LNCaP clone FGC (cell line): Measurements from ENCODE around the gene OR2A14.
"Not testable (repeated sequence)": the region's sequence is repeated elsewhere in the genome, so short reads cannot be mapped to it uniquely, and the experiment has no call there.

Experiments used
- DNase-seq: peaks from one replicate; pipeline ENCODE4 v3.0.0-alpha.2; 2011; ENCODE audit warnings: low read depth
- H3K4me3 ChIP-seq: 2 replicates; pipeline ENCODE4 v1.5.1; 2011; ENCODE audit warnings: mild to moderate bottlenecking, low read depth, low read length, control low read depth
- CTCF ChIP-seq: IDR thresholded peaks from 2 replicates; pipeline ENCODE4 v1.5.1; 2012; ENCODE audit warnings: mild to moderate bottlenecking; ENCODE audit not compliant: control insufficient read depth, insufficient read depth; ENCODE audit errors: extremely low read depth

The OR2A14 gene

GRCh38 chr7:144127714-144128334 is 4.8 kb downstream of the OR2A14 start:
- TF ChIP-seq CTCF: peak; percentile 89
- DNase-seq: peak; percentile 68
- no peak overlapping the region for H3K4me3 ChIP-seq

GRCh38 chr7:144129601-144130000 is 6.6 kb downstream of the OR2A14 start:
- not testable (repeated sequence) for H3K4me3 ChIP-seq, DNase-seq

GRCh38 chr7:144130730-144131129 is 7.8 kb downstream of the OR2A14 start:
- TF ChIP-seq CTCF: no peak
- H3K4me3 ChIP-seq: no peak overlapping the region
- no peak for DNase-seq

DNA sequence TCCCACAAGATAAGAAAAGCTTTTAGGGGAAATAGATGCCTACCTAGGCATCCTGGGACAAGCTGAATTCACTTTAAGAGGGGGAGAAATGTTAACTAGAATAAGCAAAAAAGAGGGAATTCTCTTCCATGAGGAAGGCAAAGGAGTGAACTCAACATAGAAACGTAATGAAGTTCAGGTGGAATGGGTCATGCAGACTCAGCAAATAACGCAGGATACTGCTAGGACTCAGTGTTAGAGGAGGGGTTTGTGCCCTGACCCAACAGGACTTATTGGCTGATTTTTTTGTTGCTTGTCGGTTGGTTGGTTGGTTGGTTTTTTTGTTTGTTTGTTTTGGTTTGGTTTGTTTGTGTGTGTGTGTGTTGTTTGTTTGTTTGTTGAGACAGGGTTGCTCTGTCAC is 9.3 kb downstream of the OR2A14 start:
- no peak for TF ChIP-seq CTCF
- DNase-seq: no peak
- H3K4me3 ChIP-seq: no peak overlapping the region

- no peak for TF ChIP-seq CTCF
- DNase-seq: no peak
These were observed 10.3 kb downstream of the OR2A14 start for GRCh38 chr7:144133307-144133706.

DNA sequence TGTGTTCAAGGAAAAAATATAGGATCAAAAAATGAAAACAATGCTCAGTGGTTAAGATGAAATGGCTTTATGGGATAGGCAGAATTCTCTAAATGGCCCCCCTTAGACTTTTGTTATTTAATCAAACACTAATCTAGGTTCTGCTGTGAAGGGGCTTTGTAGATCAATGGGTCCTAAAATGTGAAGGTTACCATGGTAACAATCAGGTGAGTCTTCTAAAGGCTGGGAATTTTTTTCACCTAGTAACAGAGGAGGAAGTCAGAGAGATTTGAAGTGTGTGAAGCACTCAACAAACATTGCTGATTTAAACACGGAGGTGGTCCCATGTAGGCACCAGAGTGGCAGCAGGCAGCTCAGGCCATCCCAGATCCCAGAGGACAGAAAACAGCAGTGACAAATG is 11.1 kb downstream of the OR2A14 start:
- no peak overlapping the region for H3K4me3 ChIP-seq
- DNase-seq: no peak
- no peak for TF ChIP-seq CTCF

More at GRCh38 chr7:144133307-144133706, 10.3 kb downstream of the OR2A14 start:
- H3K4me3 ChIP-seq: no peak overlapping the region

- H3K4me3 ChIP-seq: no peak overlapping the region
- no peak for TF ChIP-seq CTCF
- no peak for DNase-seq
These were observed 14.5 kb downstream of the OR2A14 start for GRCh38 chr7:144137501-144137900.
